Breast epithelium (tissue), 4 donors: ENCODE results near the gene BRD2. TPM values are rescaled to one million over a fixed set of nuclear protein-coding genes. Genes with fewer than 3 reads are reported as not detected.
A peak's percentile ranks its signal among the peaks of the same experiment; 100 is the strongest.

Experiments
- DNase-seq, 2 donors: peaks; one replicate each; pipeline ENCODE4 v3.0.0-alpha.2; 2019; ENCODE audit warnings: low spot score in 2 of 2
- H3K27ac ChIP-seq, 2 donors: fragments of 200-600 bp; sonication (generic) in 1 of 2; one replicate each; pipeline ENCODE4 v1.5.1; 2016 to 2019; ENCODE audit warnings: mild to moderate bottlenecking in 1 of 2
- H3K27me3 ChIP-seq, 2 donors: fragments of 200-600 bp; sonication (generic) in 1 of 2; one replicate each; pipeline versions ENCODE4 v1.5.1 to v1.6.0; 2017 to 2019; ENCODE audit warnings: control low read depth in 1 of 2, mild to moderate bottlenecking in 1 of 2
- H3K36me3 ChIP-seq: fragments of 200-600 bp; one replicate; pipeline ENCODE4 v1.5.1; 2019
- H3K4me1 ChIP-seq, 2 donors: fragments of 200-600 bp; sonication (generic); one replicate each; pipeline ENCODE4 v1.5.1; 2016 to 2019; ENCODE audit warnings: control low read depth in 1 of 2
- H3K4me3 ChIP-seq, 3 donors: fragments of 200-600 bp; sonication (generic); 1 replicate in 2 of 3; 2 replicates in 1 of 3; pipeline ENCODE4 v1.5.1; 2016 to 2019; ENCODE audit warnings: mild to moderate bottlenecking in 3 of 3, moderate library complexity in 2 of 3
- H3K9me3 ChIP-seq, 2 donors: fragments of 200-600 bp; sonication (generic) in 1 of 2; one replicate each; pipeline ENCODE4 v1.5.1; 2016 to 2019; ENCODE audit warnings: control low read depth in 1 of 2
- POLR2A ChIP-seq: fragments of 450-650 bp; IDR thresholded peaks from one replicate; pipeline ENCODE4 v1.6.1; 2016; ENCODE audit warnings: antibody characterized with exemption, mild to moderate bottlenecking, moderate library complexity
- POLR2AphosphoS5 ChIP-seq, 3 donors: sonication (generic); formaldehyde crosslinking; IDR thresholded peaks; one replicate each; pipeline ENCODE4 v1.6.1; 2017; ENCODE audit warnings: antibody characterized with exemption in 3 of 3
- intact Hi-C: fragments of 100-400 bp; cut with DNase I; formaldehyde crosslinking; loops from one replicate; pipeline ENCODE4 v1.15.1; 2023; ENCODE audit warnings: low total_unique reads
- total RNA-seq, 3 donors: library from RNA; depleted of rRNA; stranded (reverse); fragments of >200 nt; gene quantifications; one replicate each; pipeline ENCODE4 v1.1.0, GENCODE V29; 2016
- TF ChIP-seq, protein P1 (sequence below), 3 donors: fragments of 450-650 bp; IDR thresholded peaks; one replicate each; pipeline ENCODE4 v1.5.1; 2016 to 2017; ENCODE audit warnings: antibody characterized with exemption in 3 of 3, mild to moderate bottlenecking in 3 of 3, moderate library complexity in 3 of 3

Gene BRD2
- total RNA-seq, 3 donors from 2014 or later: 111 to 159 (median 122) TPM

DNA sequence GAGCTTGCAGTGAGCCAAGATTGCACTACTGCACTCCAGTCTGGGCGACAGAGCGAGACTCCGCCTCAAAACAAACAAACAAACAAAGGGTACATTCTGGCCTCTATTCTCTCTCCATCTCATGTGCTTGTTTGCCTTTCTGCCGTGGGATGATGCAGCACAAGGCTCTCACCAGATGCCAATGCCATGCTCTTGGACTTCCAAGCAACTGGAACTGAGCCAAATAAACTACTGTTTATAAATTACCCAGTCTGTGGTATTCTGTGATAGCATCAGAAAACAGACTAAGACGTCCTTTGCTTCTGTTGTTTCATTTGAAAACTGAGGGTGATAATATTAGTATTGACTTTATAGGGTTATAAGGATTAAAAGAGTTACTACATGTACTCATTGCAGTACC lies 3.6 kb upstream of the BRD2 start:
- Histone ChIP-seq H3K4me1 (no peaks in the 10 kb centered on the region), H3K27ac (peak overlapping the region in 1 of 2 donors; percentile 27), H3K27me3 (no peaks in the 10 kb centered on the region), H3K4me3 (no peak overlapping the region), H3K9me3 (no peaks in the 10 kb centered on the region), H3K36me3 (no peaks in the 10 kb centered on the region)
- TF ChIP-seq POLR2A (no peak), POLR2AphosphoS5 (IDR thresholded peaks at IDR 0.05) (no peak)
- TF ChIP-seq, protein P1, sequence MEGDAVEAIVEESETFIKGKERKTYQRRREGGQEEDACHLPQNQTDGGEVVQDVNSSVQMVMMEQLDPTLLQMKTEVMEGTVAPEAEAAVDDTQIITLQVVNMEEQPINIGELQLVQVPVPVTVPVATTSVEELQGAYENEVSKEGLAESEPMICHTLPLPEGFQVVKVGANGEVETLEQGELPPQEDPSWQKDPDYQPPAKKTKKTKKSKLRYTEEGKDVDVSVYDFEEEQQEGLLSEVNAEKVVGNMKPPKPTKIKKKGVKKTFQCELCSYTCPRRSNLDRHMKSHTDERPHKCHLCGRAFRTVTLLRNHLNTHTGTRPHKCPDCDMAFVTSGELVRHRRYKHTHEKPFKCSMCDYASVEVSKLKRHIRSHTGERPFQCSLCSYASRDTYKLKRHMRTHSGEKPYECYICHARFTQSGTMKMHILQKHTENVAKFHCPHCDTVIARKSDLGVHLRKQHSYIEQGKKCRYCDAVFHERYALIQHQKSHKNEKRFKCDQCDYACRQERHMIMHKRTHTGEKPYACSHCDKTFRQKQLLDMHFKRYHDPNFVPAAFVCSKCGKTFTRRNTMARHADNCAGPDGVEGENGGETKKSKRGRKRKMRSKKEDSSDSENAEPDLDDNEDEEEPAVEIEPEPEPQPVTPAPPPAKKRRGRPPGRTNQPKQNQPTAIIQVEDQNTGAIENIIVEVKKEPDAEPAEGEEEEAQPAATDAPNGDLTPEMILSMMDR (IDR thresholded peaks at IDR 0.05): no peak
- intact Hi-C loops: no loop called here
- DNase-seq: no peak

DNA sequence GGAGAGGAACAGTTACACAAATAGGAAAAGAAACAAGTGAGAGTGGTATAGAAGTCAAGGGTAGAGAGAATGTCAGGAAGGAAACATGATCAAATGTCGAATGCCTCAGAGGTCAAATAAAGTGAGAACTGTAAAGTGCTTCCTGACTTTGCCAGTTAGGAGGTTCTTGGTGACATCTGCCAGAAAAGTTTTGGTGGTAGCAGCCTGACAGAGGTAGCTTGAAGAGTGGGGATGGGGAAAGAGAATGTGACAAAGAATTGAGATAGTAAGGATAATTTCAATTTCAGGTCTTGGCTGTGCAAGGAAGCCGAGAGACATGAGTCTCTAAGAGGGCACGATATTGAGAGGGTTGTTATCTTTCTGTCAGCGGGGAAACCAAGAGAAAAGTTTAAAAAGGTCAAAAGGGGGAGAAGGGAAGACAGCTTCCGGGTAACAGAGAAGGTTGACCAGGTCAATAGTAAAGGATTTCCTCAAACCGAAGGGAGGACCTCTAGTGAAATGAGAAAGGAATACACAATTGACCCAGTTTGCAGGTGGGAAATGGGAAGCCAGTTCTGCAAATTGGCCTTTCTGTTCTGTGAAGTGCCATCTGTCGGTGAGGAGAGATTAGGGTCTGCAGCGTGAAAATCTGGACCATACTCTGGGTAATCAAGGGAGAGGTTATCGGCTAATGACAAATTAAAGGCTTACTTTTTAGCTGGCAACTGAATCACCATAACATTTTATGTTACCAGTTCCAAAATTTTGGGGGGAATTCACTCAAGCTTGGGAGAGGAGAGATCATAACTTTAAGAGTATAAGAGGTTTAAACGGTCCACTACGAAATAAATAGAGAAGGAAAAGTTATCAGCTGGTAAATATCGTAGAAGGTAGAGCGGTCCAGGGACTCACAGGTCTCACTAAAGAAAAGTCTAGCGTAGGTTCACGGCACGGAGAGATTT lies 973 bp upstream of the BRD2 start:
- Histone ChIP-seq H3K27ac (peak overlapping the region; percentile 96 to 100), H3K4me1 (no peaks in the 10 kb centered on the region), H3K9me3 (no peaks in the 10 kb centered on the region), H3K27me3 (no peaks in the 10 kb centered on the region), H3K4me3 (peak overlapping the region; percentile 84 to 91 (median 85)), H3K36me3 (no peaks in the 10 kb centered on the region)
- intact Hi-C loops: no loop called here
- TF ChIP-seq POLR2AphosphoS5 (IDR thresholded peaks at IDR 0.05) (no peak), POLR2A (no peak)
- TF ChIP-seq, protein P1 (IDR thresholded peaks at IDR 0.05): peak in 2 of 3 donors; percentile 6 to 44
- DNase-seq: no peak

DNA sequence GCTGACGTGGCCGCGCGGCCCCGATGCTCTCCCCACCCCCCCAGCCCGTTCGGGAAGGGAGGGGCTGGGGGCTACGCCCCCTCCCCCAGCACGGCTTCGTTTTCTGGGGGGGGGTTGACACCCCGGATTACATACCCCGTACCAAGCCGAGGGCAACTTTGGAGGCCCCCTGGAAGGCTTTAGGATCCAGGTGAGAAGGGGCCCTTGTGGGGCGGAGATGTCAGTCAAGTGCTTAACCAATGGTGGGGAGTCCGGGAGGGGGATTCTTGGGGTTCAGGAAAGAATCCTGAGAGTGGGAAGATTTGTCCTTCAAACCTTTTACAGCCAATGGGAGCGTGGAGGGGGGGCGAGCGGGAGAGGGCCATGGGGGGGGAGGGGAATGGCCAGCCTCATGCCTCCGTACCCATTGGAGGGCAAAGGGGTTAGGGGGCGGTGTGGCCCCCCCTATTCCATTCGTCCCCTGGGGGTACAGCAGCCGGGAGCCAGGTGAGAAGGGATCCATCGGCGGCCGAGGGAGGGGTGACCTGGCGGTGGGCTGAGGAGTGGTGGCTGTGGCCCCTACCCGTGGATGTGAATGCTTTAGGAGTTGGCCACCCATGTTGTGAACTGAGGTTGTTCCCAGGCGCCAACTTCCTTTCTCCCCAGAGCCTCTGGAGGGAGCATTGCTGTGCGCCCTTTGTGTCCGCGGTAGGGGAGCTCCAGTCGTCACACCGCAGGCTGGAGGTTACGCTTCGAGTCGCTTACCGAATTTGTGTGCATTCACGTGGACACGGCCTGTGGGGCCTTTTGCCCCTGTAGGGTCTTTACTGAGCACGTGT lies 682 bp downstream of the BRD2 start:
- peak; percentile 71 to 73 for DNase-seq
- peak overlapping the region; percentile 96 to 100 for H3K27ac ChIP-seq
- no peaks in the 10 kb centered on the region for H3K36me3 ChIP-seq
- H3K4me3 ChIP-seq: peak overlapping the region; percentile 84 to 91 (median 85)
- TF ChIP-seq, protein P1 (IDR thresholded peaks at IDR 0.05): peak in 1 of 3 donors; percentile 20
- no peak for TF ChIP-seq POLR2A
- peak; percentile 9 to 61 (median 47) for TF ChIP-seq POLR2AphosphoS5 (IDR thresholded peaks at IDR 0.05)
- intact Hi-C loops: no loop called here
- H3K9me3 ChIP-seq: no peaks in the 10 kb centered on the region
- no peaks in the 10 kb centered on the region for H3K4me1 ChIP-seq
- H3K27me3 ChIP-seq: no peaks in the 10 kb centered on the region

DNA sequence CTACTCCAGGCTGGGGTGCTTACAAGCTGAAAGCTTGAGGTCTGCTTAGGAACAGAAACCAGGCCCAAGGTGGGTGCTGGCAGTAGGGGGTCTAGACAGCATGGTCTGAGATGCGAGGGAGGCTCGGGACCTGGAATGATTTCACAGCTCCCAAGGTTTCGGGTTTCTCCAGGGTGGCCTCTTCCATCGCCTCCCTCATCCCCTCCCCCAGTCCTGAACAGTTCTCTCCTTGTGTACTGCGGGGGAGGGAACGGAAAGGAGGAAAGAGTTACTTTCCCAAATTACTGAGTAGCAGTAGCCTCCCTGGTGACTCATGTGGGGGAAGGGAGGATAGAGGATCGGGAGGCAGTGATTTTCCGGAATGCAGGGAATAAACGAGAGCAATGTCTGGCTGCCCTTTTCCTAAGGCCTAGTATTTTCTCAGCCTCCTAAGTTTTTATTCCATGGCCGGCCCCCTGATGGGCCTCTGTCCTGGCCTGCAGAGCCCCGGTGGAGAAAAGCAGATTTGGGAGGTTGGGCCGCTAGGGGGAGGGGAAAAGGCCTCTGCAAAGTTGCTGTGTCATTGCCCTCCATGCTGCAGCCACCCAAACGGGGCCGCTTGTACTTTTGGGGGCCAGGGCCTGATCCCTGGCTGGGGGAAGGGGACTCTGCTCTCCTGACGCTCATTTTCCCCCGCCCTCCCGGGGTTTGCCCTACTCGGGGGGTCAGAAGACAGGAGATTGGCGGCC lies 1.5 kb downstream of the BRD2 start:
- peak overlapping the region; percentile 96 to 100 for H3K27ac ChIP-seq
- TF ChIP-seq POLR2A: peak; percentile 28
- TF ChIP-seq, protein P1 (IDR thresholded peaks at IDR 0.05): peak; percentile 59 to 89 (median 84)
- TF ChIP-seq POLR2AphosphoS5 (IDR thresholded peaks at IDR 0.05): peak; percentile 19 to 67 (median 44)
- intact Hi-C loops: no loop called here
- H3K9me3 ChIP-seq: no peaks in the 10 kb centered on the region
- peak; percentile 67 to 75 for DNase-seq
- no peaks in the 10 kb centered on the region for H3K36me3 ChIP-seq
- peaks cover 5 to 7% of the 10 kb centered on the region in 2 donors for H3K4me1 ChIP-seq
- H3K4me3 ChIP-seq: peak overlapping the region; percentile 84 to 91 (median 85)
- H3K27me3 ChIP-seq: no peaks in the 10 kb centered on the region
